ENCODE measurements around the gene VWA5B1. TPM values are rescaled to one million over a fixed set of nuclear protein-coding genes. Genes with fewer than 3 reads are reported as not detected.

Gene VWA5B1
- total and polyA plus RNA-seq, 2 of the 8 experiments (the other 6 are each of a cell fraction or from before 2014, with no cell fraction given), result 0.54 to 2.3 TPM

DNA sequence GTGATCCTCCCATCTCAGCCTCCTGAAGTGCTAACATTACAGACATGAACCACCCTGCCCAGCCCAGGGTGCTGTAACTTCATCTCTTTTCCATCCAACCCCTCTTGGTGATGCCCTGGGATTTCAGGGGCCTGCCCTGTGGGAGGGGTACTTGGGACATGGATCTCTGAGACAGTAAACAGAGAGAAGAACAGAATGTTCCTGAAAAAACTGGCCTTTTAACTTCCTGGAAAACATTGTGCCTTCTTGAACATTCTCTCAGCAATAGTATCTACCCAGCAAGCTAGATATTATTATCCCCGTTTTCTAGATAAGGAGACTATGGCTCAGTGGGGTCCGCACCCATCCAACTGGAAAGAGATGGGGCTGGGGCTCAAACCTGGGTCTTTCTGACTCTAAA is 57.0 kb downstream of the VWA5B1 start:
- no peaks in the 10 kb centered on the region for H3K79me1 ChIP-seq (ENCODE audit: low read depth, low read length)
- no peaks in the 10 kb centered on the region for H3K79me2 ChIP-seq (ENCODE audit: control insufficient read depth in 1 of 2, insufficient read depth in 2 of 2, low read length in 2 of 2)
- no peak overlapping the region for H2BK20ac ChIP-seq (ENCODE audit: low read length)
- H2BK120ac ChIP-seq (replicated peaks; ENCODE audit: low read depth, low read length), result no peak overlapping the region
- no peak overlapping the region for H4K5ac ChIP-seq (ENCODE audit: insufficient read length, low read depth, low read length)
- H2BK15ac ChIP-seq (ENCODE audit: low read length), result no peak overlapping the region
- no peak overlapping the region for H3K18ac ChIP-seq (ENCODE audit: extremely low read depth, low read length)
- H3K4me3 ChIP-seq (ENCODE audit: extremely low read depth in 1 of 4, insufficient read depth in 2 of 4, low read depth in 3 of 4, low read length in 4 of 4), result no peak overlapping the region
- no peak overlapping the region for H4K91ac ChIP-seq (replicated peaks; ENCODE audit: insufficient read length, low read length)
- peaks cover 3 to 5% (median 5%) of the 10 kb centered on the region in 4 experiments; a peak in 6 of 7 replicates for H3K27me3 ChIP-seq (replicated peaks in 1 of 4; ENCODE audit: control insufficient read depth in 3 of 4, extremely low read depth in 1 of 4, insufficient read depth in 3 of 4, low read length in 3 of 4)
- H3K23ac ChIP-seq (ENCODE audit: insufficient read length), result no peak overlapping the region
- H3K9me3 ChIP-seq (ENCODE audit: insufficient read depth in 2 of 2, low read depth in 1 of 2, low read length in 1 of 2), result no peaks in the 10 kb centered on the region
- ChIA-PET POLR2A (ENCODE audit: partially characterized antibody) (no interaction called here), CTCF (ENCODE audit: partially characterized antibody) (interaction anchor here (1.6 to 3.4 kb wide), 6 partner anchors 11 to 147 kb away, joined by 3 to 18 read pairs (median 6); no protein-coding TSS in a partner anchor)
- H2AFZ ChIP-seq (ENCODE audit: low read length), result no peak overlapping the region
- no peaks in the 10 kb centered on the region for H3K36me3 ChIP-seq (ENCODE audit: control insufficient read depth in 2 of 4, insufficient read depth in 4 of 4, low read length in 3 of 4)
- no peak overlapping the region for H3K4me2 ChIP-seq (ENCODE audit: insufficient read depth in 1 of 2, low read depth in 2 of 2, low read length in 2 of 2)
- H2AK5ac ChIP-seq (ENCODE audit: low read depth, low read length), result no peak overlapping the region
- no peak overlapping the region for H3K9ac ChIP-seq (replicated peaks in 1 of 4; ENCODE audit: extremely low read depth in 1 of 4, low read depth in 3 of 4, low read length in 3 of 4)
- no peak overlapping the region for H3K14ac ChIP-seq (ENCODE audit: insufficient read length)
- no peak overlapping the region for H4K8ac ChIP-seq (ENCODE audit: extremely low read depth, insufficient read depth, low read length)
- no peak overlapping the region for H3K4ac ChIP-seq (replicated peaks; ENCODE audit: insufficient read length, low read depth, low read length)
- no peak overlapping the region for H2BK12ac ChIP-seq (ENCODE audit: low read depth, low read length)
- H3K23me2 ChIP-seq (ENCODE audit: low read depth, low read length), result peaks cover 9% of the 10 kb centered on the region; the same call in 1 of the 2 replicates
- no peak overlapping the region for H2BK5ac ChIP-seq (ENCODE audit: low read depth, low read length)
- DNase-seq (ENCODE audit: low read depth in 1 of 2, low spot score in 2 of 2) (no peak), FAIRE-seq (no peak)
- WGBS, 2 experiments (ENCODE audit: extremely low coverage in 1 of 2, insufficient coverage in 1 of 2, insufficient read length in 1 of 2, insufficient replicate concordance in 2 of 2, low coverage in 1 of 2, low lambda C conversion rate in 2 of 2, missing lambda C conversion rate in 1 of 2), result 82% methylated on average over 2 of the region's 2 CpGs; no CpG with 5 or more reads in 1 of the 2 experiments
- peaks cover 2 to 10% (median 5%) of the 10 kb centered on the region in 4 experiments; a peak in 5 of 7 replicates for H3K4me1 ChIP-seq (replicated peaks in 1 of 4; ENCODE audit: control insufficient read depth in 3 of 4, insufficient read depth in 4 of 4, low read length in 3 of 4)
- H3K56ac ChIP-seq (replicated peaks; ENCODE audit: insufficient read length, low read depth, low read length), result no peak overlapping the region
- H4K20me1 ChIP-seq (replicated peaks in 1 of 2; ENCODE audit: control insufficient read depth in 1 of 2, insufficient read depth in 2 of 2, low read length in 2 of 2), result peaks cover 0 to 2% of the 10 kb centered on the region in 2 experiments
- no peak overlapping the region for H3K27ac ChIP-seq (ENCODE audit: low read depth, low read length)
- TF ChIP-seq RAD21 (IDR thresholded peaks at IDR 0.05 in 1 of 2, conservative IDR thresholded peaks at IDR 0.05 in 1 of 2; ENCODE audit: low read depth in 2 of 2, low read length in 2 of 2), result no peak
- no peak for TF ChIP-seq FOSL1 (IDR thresholded peaks at IDR 0.05; ENCODE audit: insufficient read depth, low read depth, low read length)
- no peak for TF ChIP-seq POLR2AphosphoS5 (IDR thresholded peaks at IDR 0.05; ENCODE audit: low read depth, low read length)
- TF ChIP-seq, protein P1, sequence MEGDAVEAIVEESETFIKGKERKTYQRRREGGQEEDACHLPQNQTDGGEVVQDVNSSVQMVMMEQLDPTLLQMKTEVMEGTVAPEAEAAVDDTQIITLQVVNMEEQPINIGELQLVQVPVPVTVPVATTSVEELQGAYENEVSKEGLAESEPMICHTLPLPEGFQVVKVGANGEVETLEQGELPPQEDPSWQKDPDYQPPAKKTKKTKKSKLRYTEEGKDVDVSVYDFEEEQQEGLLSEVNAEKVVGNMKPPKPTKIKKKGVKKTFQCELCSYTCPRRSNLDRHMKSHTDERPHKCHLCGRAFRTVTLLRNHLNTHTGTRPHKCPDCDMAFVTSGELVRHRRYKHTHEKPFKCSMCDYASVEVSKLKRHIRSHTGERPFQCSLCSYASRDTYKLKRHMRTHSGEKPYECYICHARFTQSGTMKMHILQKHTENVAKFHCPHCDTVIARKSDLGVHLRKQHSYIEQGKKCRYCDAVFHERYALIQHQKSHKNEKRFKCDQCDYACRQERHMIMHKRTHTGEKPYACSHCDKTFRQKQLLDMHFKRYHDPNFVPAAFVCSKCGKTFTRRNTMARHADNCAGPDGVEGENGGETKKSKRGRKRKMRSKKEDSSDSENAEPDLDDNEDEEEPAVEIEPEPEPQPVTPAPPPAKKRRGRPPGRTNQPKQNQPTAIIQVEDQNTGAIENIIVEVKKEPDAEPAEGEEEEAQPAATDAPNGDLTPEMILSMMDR (IDR thresholded peaks at IDR 0.05; ENCODE audit: control extremely low read depth in 1 of 3, insufficient read depth in 1 of 3, low read depth in 1 of 3, low read length in 3 of 3), result no peak
- no peak for TF ChIP-seq CEBPB (IDR thresholded peaks at IDR 0.05; ENCODE audit: low read depth, low read length)

All from H1 (cell line).